HCT116 (cell line): ENCODE data around the gene RIMOC1. TPM values are rescaled to one million over a fixed set of nuclear protein-coding genes. Genes with fewer than 3 reads are reported as not detected.

ENCODE experiments used
- ATAC-seq: fragments of 200-7000 bp; cut with Tn5 transposase; 2 replicates; pipeline ENCODE4 v1.9.1; 2020; ENCODE audit warnings: mild to moderate bottlenecking, moderate library complexity
- BruUV-seq: library from RNA; stranded (reverse); fragments of 400-500 nt; replicated peaks from 2 replicates; lab custom pipeline; 2021; lab: Mats Ljungman, UMichigan
- CTCF ChIA-PET: fragments of 300-600 bp; sonication (Branson Sonifier 250); formaldehyde crosslinking; loops from one replicate; lab custom pipeline; 2021; ENCODE audit warnings: antibody characterized with exemption; lab: Charles Lee
- POLR2A ChIA-PET: fragments of 300-600, 350-600 bp; sonication (Branson Sonifier 250); formaldehyde crosslinking; loops from one replicate; lab custom pipeline; 2021; ENCODE audit warnings: antibody characterized with exemption; lab: Charles Lee
- RAD21 ChIA-PET, 2 experiments: fragments of 300-600 bp; sonication (Branson Sonifier 250); formaldehyde crosslinking; loops; one replicate each; lab custom pipeline; 2023; ENCODE audit warnings: low total read pairs in 2 of 2; ENCODE audit not compliant: uncharacterized antibody in 2 of 2, unreplicated experiment in 2 of 2, low non-redundant PET in 1 of 2; lab: Charles Lee
- DNase-seq: peaks from one replicate; pipeline ENCODE4 v3.0.0-alpha.2; 2010; ENCODE audit warnings: low read depth, low spot score
- H2AFZ ChIP-seq: fragments of 200-600 bp; shearing (Covaris generic), sonication (generic); 2 replicates; pipeline ENCODE4 v1.6.1; 2017; ENCODE audit warnings: low read depth, mixed run types, mixed read lengths, antibody characterized with exemption, low read length; ENCODE audit not compliant: poor library complexity, severe bottlenecking
- H3K27ac ChIP-seq: 2 replicates; pipeline ENCODE4 v1.5.1; 2012; ENCODE audit warnings: low read depth, low read length
- H3K27me3 ChIP-seq: fragments of 200-600 bp; sonication (generic); 2 replicates; pipeline ENCODE4 v1.6.1; 2016; ENCODE audit warnings: mixed run types, low read length, mixed read lengths; ENCODE audit not compliant: insufficient read depth
- H3K36me3 ChIP-seq, 2 experiments: fragments of 200-500 bp in 1 of 2; fragments of 200-600 bp in 1 of 2; sonication (Bioruptor generic) in 1 of 2; sonication (generic) in 1 of 2; 2 replicates each; pipeline versions ENCODE4 v1.5.1 to v1.6.1; 2014 to 2016; ENCODE audit warnings: low read length in 2 of 2, inconsistent platforms in 1 of 2, mixed read lengths in 1 of 2, mixed run types in 1 of 2; ENCODE audit not compliant: insufficient read depth in 2 of 2, control insufficient read depth in 1 of 2
- H3K4me1 ChIP-seq, 2 experiments: fragments of 200-600 bp in 1 of 2; sonication (generic) in 1 of 2; 2 replicates each; pipeline versions ENCODE4 v1.5.1 to v1.6.1; 2012 to 2017; ENCODE audit warnings: low read length in 2 of 2, inconsistent platforms in 1 of 2, mild to moderate bottlenecking in 1 of 2, mixed read lengths in 1 of 2, mixed run types in 1 of 2, moderate library complexity in 1 of 2; ENCODE audit not compliant: insufficient read depth in 2 of 2, control insufficient read depth in 1 of 2
- H3K4me2 ChIP-seq: fragments of 200-600 bp; sonication (generic); 2 replicates; pipeline ENCODE4 v1.6.1; 2017; ENCODE audit warnings: mixed run types, low read length, mixed read lengths
- H3K4me3 ChIP-seq, 2 experiments: fragments of 200-600 bp in 1 of 2; sonication (generic) in 1 of 2; replicated peaks in 1 of 2; 2 replicates each; pipeline ENCODE4 v1.5.1; 2011 to 2016; ENCODE audit warnings: low read length in 2 of 2, control low read depth in 1 of 2, low read depth in 1 of 2, mild to moderate bottlenecking in 1 of 2, mixed read lengths in 1 of 2, mixed run types in 1 of 2
- H3K79me2 ChIP-seq: fragments of 200-600 bp; sonication (generic); 2 replicates; pipeline ENCODE4 v1.6.1; 2017; ENCODE audit warnings: mild to moderate bottlenecking, mixed run types, low read length, moderate library complexity, mixed read lengths; ENCODE audit not compliant: insufficient read depth
- H3K9ac ChIP-seq: fragments of 200-600 bp; sonication (generic); 2 replicates; pipeline ENCODE4 v1.6.1; 2016; ENCODE audit warnings: low read length, mixed read lengths
- H3K9me2 ChIP-seq: fragments of 200-600 bp; sonication (generic), shearing (Covaris generic); 2 replicates; pipeline ENCODE4 v1.6.1; 2017; ENCODE audit warnings: mixed run types, mild to moderate bottlenecking, moderate library complexity; ENCODE audit not compliant: insufficient read depth
- H3K9me3 ChIP-seq, 2 experiments: fragments of 200-500 bp in 1 of 2; fragments of 200-600 bp in 1 of 2; sonication (Bioruptor generic) in 1 of 2; sonication (generic) in 1 of 2; 2 replicates each; pipeline ENCODE4 v1.6.1; 2014 to 2017; ENCODE audit warnings: low read length in 2 of 2, mixed read lengths in 2 of 2, inconsistent platforms in 1 of 2, low read depth in 1 of 2, mild to moderate bottlenecking in 1 of 2, mixed run types in 1 of 2, moderate library complexity in 1 of 2; ENCODE audit not compliant: control insufficient read depth in 1 of 2, insufficient read depth in 1 of 2
- H4K20me1 ChIP-seq: fragments of 200-600 bp; sonication (generic), shearing (Covaris generic); 2 replicates; pipeline ENCODE4 v1.6.1; 2017; ENCODE audit warnings: mixed run types, mild to moderate bottlenecking, moderate library complexity; ENCODE audit not compliant: insufficient read depth
- CBX3 ChIP-seq: IDR thresholded peaks from 2 replicates; pipeline ENCODE4 v1.6.1; 2012; ENCODE audit warnings: low read depth
- CEBPB ChIP-seq: IDR thresholded peaks from 2 replicates; pipeline ENCODE4 v1.6.1; 2012; ENCODE audit warnings: low read depth
- CTCF ChIP-seq, 3 experiments: fragments of 200-600 bp in 1 of 3; sonication (generic) in 1 of 3; IDR thresholded peaks in 2 of 3; conservative IDR thresholded peaks in 1 of 3; 2 replicates each; pipeline ENCODE4 v1.5.1; 2012 to 2017; ENCODE audit warnings: low read depth in 2 of 3, low read length in 2 of 3, antibody characterized with exemption in 1 of 3, borderline replicate concordance in 1 of 3, control low read depth in 1 of 3, mild to moderate bottlenecking in 1 of 3, mixed read lengths in 1 of 3, mixed run types in 1 of 3, moderate library complexity in 1 of 3; ENCODE audit not compliant: insufficient read depth in 1 of 3
- EGR1 ChIP-seq: IDR thresholded peaks from 2 replicates; pipeline ENCODE4 v1.6.1; 2012; ENCODE audit warnings: low read depth
- EZH2 ChIP-seq: fragments of 200-600 bp; sonication (generic); IDR thresholded peaks from 2 replicates; pipeline ENCODE4 v1.6.1; 2017; ENCODE audit warnings: antibody characterized with exemption, mixed run types
- EZH2phosphoT487 ChIP-seq: fragments of 200-600 bp; IDR thresholded peaks from 2 replicates; pipeline ENCODE4 v1.6.1; 2018; ENCODE audit warnings: antibody characterized with exemption, borderline replicate concordance
- FOSL1 ChIP-seq: IDR thresholded peaks from 2 replicates; pipeline ENCODE4 v1.6.1; 2012; ENCODE audit warnings: low read depth
- JUND ChIP-seq: IDR thresholded peaks from 2 replicates; pipeline ENCODE4 v1.6.1; 2012
- MAX ChIP-seq: IDR thresholded peaks from 2 replicates; pipeline ENCODE4 v1.6.1; 2012
- POLR2A ChIP-seq: IDR thresholded peaks from 2 replicates; pipeline ENCODE4 v1.7.0; 2011; ENCODE audit warnings: borderline replicate concordance; ENCODE audit not compliant: insufficient read depth, insufficient read length; ENCODE audit errors: extremely low read depth
- POLR2AphosphoS5 ChIP-seq: IDR thresholded peaks from 2 replicates; pipeline ENCODE4 v1.6.1; 2011; ENCODE audit warnings: mild to moderate bottlenecking, low read depth, low read length, moderate library complexity
- SRF ChIP-seq: IDR thresholded peaks from 2 replicates; pipeline ENCODE4 v1.6.1; 2012; ENCODE audit warnings: low read depth
- YY1 ChIP-seq: IDR thresholded peaks from 2 replicates; pipeline ENCODE4 v1.6.1; 2011; ENCODE audit warnings: low read length, low read depth, moderate library complexity, mild to moderate bottlenecking; ENCODE audit not compliant: insufficient replicate concordance; ENCODE audit errors: extremely low read depth
- ZFX ChIP-seq: fragments of 450-650 bp; IDR thresholded peaks from 2 replicates; pipeline ENCODE4 v1.6.1; 2017
- intact Hi-C: fragments of 100-400 bp; cut with micrococcal nuclease; formaldehyde crosslinking; loops from 2 replicates; pipeline ENCODE4 v1.10.0; 2022
- total RNA-seq: library from RNA; stranded (reverse); gene quantifications from one replicate; pipeline ENCODE4 v1.2.1, GENCODE V29; 2021; ENCODE audit not compliant: unreplicated experiment
- TF ChIP-seq, protein P1 (sequence below): IDR thresholded peaks from 2 replicates; pipeline ENCODE4 v1.6.1; 2012; ENCODE audit warnings: low read depth
- TF ChIP-seq, protein P2 (sequence below): IDR thresholded peaks from 2 replicates; pipeline ENCODE4 v1.6.1; 2012
- TF ChIP-seq, protein P3 (sequence below): IDR thresholded peaks from 2 replicates; pipeline ENCODE4 v1.6.1; 2011; ENCODE audit warnings: mild to moderate bottlenecking, low read length, moderate library complexity; ENCODE audit not compliant: insufficient replicate concordance; ENCODE audit errors: extremely low read depth

Gene RIMOC1
- total RNA-seq, 1 experiment from 2014 or later: 28.2 TPM

DNA sequence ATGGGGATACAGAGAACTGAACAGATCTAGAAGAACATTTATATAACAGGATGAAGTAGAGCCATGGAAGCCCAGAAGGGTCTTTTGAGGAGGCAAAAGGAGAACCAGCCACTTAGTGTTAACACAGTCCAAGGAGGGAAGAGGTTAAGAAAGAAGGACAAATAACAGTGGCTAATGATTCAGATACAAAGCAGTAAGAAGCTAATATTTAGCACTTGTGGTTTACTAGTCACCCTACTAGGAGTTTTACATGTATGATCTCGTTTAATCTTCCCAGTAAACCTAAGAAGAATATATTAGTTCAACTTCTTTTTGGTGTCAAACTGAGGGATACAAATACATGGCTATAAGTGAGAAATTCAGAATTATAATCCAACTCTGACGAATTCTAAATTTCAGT lies 28.6 kb downstream of the RIMOC1 start (continued):
- TF ChIP-seq, protein P1, sequence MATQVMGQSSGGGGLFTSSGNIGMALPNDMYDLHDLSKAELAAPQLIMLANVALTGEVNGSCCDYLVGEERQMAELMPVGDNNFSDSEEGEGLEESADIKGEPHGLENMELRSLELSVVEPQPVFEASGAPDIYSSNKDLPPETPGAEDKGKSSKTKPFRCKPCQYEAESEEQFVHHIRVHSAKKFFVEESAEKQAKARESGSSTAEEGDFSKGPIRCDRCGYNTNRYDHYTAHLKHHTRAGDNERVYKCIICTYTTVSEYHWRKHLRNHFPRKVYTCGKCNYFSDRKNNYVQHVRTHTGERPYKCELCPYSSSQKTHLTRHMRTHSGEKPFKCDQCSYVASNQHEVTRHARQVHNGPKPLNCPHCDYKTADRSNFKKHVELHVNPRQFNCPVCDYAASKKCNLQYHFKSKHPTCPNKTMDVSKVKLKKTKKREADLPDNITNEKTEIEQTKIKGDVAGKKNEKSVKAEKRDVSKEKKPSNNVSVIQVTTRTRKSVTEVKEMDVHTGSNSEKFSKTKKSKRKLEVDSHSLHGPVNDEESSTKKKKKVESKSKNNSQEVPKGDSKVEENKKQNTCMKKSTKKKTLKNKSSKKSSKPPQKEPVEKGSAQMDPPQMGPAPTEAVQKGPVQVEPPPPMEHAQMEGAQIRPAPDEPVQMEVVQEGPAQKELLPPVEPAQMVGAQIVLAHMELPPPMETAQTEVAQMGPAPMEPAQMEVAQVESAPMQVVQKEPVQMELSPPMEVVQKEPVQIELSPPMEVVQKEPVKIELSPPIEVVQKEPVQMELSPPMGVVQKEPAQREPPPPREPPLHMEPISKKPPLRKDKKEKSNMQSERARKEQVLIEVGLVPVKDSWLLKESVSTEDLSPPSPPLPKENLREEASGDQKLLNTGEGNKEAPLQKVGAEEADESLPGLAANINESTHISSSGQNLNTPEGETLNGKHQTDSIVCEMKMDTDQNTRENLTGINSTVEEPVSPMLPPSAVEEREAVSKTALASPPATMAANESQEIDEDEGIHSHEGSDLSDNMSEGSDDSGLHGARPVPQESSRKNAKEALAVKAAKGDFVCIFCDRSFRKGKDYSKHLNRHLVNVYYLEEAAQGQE: no peak
- TF ChIP-seq EZH2 (no peak), JUND (no peak), POLR2AphosphoS5 (no peak), ZFX (no peak), POLR2A (no peak)

GRCh38 chr5:41935544-41935943 lies 31.4 kb downstream of the RIMOC1 start:
- no peak overlapping the region for H3K4me2 ChIP-seq
- intact Hi-C loops: no loop called here
- H3K4me1 ChIP-seq: no peaks in the 10 kb centered on the region
- no TSS peak for BruUV-seq
- ChIA-PET RAD21 (no interaction called here), CTCF (no interaction called here), POLR2A (no interaction called here)
- no peak overlapping the region for H2AFZ ChIP-seq
- H3K27me3 ChIP-seq: no peaks in the 10 kb centered on the region
- no peak overlapping the region for H3K9ac ChIP-seq
- H3K4me3 ChIP-seq: no peak overlapping the region
- DNase-seq (no peak), ATAC-seq (no peak)
- no peaks in the 10 kb centered on the region for H3K36me3 ChIP-seq
- no peaks in the 10 kb centered on the region for H3K9me2 ChIP-seq
- no peaks in the 10 kb centered on the region for H3K79me2 ChIP-seq
- TF ChIP-seq POLR2A (no peak), YY1 (no peak), FOSL1 (no peak), EGR1 (no peak), SRF (no peak), CEBPB (no peak), CTCF (IDR thresholded peaks at IDR 0.05 in 2 of 3, conservative IDR thresholded peaks at IDR 0.05 in 1 of 3; ENCODE audit: borderline replicate concordance in 1 of 3, insufficient read depth in 1 of 3, low read depth in 2 of 3, low read length in 2 of 3) (no peak), POLR2AphosphoS5 (no peak), MAX (no peak), EZH2phosphoT487 (no peak), CBX3 (no peak), ZFX (no peak), EZH2 (no peak)
- TF ChIP-seq, protein P2, sequence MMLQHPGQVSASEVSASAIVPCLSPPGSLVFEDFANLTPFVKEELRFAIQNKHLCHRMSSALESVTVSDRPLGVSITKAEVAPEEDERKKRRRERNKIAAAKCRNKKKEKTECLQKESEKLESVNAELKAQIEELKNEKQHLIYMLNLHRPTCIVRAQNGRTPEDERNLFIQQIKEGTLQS: no peak
- TF ChIP-seq, protein P3, sequence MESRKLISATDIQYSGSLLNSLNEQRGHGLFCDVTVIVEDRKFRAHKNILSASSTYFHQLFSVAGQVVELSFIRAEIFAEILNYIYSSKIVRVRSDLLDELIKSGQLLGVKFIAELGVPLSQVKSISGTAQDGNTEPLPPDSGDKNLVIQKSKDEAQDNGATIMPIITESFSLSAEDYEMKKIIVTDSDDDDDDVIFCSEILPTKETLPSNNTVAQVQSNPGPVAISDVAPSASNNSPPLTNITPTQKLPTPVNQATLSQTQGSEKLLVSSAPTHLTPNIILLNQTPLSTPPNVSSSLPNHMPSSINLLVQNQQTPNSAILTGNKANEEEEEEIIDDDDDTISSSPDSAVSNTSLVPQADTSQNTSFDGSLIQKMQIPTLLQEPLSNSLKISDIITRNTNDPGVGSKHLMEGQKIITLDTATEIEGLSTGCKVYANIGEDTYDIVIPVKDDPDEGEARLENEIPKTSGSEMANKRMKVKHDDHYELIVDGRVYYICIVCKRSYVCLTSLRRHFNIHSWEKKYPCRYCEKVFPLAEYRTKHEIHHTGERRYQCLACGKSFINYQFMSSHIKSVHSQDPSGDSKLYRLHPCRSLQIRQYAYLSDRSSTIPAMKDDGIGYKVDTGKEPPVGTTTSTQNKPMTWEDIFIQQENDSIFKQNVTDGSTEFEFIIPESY: no peak
- H3K9me3 ChIP-seq: no peaks in the 10 kb centered on the region
- no peak overlapping the region for H3K27ac ChIP-seq
- no peaks in the 10 kb centered on the region for H4K20me1 ChIP-seq
